Mucosa of stomach (tissue), 1 donor: ENCODE measurements around the gene DCX.
"Not testable (repeated sequence)": the region's sequence is repeated elsewhere in the genome, so short reads cannot be mapped to it uniquely, and the experiment has no call there.

Experiments used
- H3K27me3 ChIP-seq: one replicate; pipeline ENCODE4 v1.7.0; 2013; ENCODE audit warnings: mild to moderate bottlenecking, low read length; ENCODE audit not compliant: control insufficient read depth, insufficient read depth
- H3K36me3 ChIP-seq: one replicate; pipeline ENCODE4 v1.7.0; 2013; ENCODE audit warnings: low read length; ENCODE audit not compliant: control insufficient read depth, insufficient read depth
- H3K4me1 ChIP-seq: one replicate; pipeline ENCODE4 v1.7.0; 2013; ENCODE audit warnings: mild to moderate bottlenecking, low read length; ENCODE audit not compliant: control insufficient read depth, insufficient read depth
- H3K4me3 ChIP-seq: one replicate; pipeline ENCODE4 v1.7.0; 2013; ENCODE audit warnings: low read length
- H3K9ac ChIP-seq: one replicate; pipeline ENCODE4 v1.7.0; 2013; ENCODE audit warnings: mild to moderate bottlenecking, low read length, moderate library complexity
- H3K9me3 ChIP-seq: one replicate; pipeline ENCODE4 v1.7.0; 2013; ENCODE audit warnings: mild to moderate bottlenecking, low read length, moderate library complexity; ENCODE audit not compliant: control insufficient read depth
- donor health status: Pancreatic carcinoma.

Gene DCX

DNA sequence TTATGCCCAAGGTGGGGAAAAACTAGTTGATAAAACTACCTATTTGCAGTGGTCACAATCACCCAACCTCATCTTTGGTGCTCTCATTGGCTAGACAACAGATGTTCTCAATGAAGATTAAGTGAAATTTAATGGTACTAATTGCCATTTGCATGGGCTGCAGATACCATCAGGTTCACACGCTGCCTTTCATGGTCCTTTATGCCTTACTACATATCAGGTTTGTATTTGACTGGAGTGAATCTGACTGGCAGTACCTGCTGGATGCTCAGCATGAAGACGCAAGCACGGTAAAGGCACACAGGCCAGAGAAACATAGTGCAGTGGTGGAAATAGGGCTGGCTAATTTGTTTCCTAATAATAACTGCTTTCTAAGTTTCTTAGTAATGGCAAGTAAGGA lies 48.3 kb downstream of the DCX start:
- Histone ChIP-seq H3K27me3 (no peaks in the 10 kb centered on the region), H3K4me3 (no peak overlapping the region), H3K36me3 (no peaks in the 10 kb centered on the region), H3K9ac (no peak overlapping the region), H3K4me1 (no peaks in the 10 kb centered on the region), H3K9me3 (no peaks in the 10 kb centered on the region)

DNA sequence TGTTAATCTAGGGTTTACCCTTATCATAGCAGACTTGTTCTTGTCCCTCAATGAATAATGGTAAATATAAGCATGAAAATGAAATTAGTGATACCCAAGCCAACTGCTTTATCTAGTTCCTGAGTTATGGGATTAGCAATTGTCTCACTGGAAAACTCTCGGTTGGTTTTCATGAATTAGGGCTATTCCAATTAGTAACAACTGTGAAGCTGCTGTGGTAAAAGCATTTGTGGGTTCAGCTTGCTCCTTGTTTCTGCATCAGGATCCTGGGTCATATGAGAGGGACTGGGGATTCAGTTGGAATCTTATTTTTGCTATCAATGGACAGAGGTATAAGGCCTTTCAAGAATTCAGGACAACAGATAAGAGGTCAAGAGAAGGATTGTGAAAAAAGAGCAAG lies 50.2 kb downstream of the DCX start:
- no peak overlapping the region for H3K9ac ChIP-seq
- no peaks in the 10 kb centered on the region for H3K27me3 ChIP-seq
- no peaks in the 10 kb centered on the region for H3K9me3 ChIP-seq
- H3K4me1 ChIP-seq: no peaks in the 10 kb centered on the region
- no peaks in the 10 kb centered on the region for H3K36me3 ChIP-seq
- H3K4me3 ChIP-seq: no peak overlapping the region

GRCh38 chrX:111360839-111361238 lies 51.2 kb downstream of the DCX start:
- Histone ChIP-seq H3K9ac (no peak overlapping the region), H3K27me3 (no peaks in the 10 kb centered on the region), H3K4me1 (no peaks in the 10 kb centered on the region), H3K4me3 (no peak overlapping the region), H3K36me3 (no peaks in the 10 kb centered on the region), H3K9me3 (no peaks in the 10 kb centered on the region)

DNA sequence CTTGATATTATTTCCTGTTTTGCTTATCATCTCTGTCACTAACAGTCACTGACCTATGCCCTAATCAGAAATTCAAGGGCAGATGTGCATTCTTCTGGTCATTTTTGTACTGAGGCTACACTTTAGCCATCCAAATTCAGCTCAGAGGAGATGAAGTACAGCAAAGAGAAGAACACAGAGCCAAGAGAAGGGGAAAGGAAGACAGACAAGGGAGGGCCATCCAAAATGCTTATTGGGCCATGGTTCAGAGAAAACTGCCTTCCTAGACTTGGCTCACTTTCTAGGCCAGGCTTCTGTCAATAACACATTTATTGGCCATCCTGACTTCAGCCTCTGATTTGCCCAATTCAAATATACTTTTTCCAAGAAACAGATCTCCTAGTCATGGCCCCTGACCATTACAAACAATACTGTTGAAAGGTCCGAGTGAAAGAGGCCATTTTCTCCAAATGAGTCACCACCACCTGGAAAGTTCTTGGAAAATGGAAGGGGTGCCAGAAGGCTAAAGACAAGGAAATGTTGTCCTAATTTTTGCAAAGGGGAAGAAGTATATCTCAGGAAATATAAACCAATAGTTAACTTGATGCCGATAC lies 56.4 kb downstream of the DCX start:
- no peak overlapping the region for H3K9ac ChIP-seq
- no peaks in the 10 kb centered on the region for H3K9me3 ChIP-seq
- H3K4me3 ChIP-seq: no peak overlapping the region
- no peaks in the 10 kb centered on the region for H3K36me3 ChIP-seq
- no peaks in the 10 kb centered on the region for H3K27me3 ChIP-seq
- H3K4me1 ChIP-seq: peaks cover 10% of the 10 kb centered on the region

DNA sequence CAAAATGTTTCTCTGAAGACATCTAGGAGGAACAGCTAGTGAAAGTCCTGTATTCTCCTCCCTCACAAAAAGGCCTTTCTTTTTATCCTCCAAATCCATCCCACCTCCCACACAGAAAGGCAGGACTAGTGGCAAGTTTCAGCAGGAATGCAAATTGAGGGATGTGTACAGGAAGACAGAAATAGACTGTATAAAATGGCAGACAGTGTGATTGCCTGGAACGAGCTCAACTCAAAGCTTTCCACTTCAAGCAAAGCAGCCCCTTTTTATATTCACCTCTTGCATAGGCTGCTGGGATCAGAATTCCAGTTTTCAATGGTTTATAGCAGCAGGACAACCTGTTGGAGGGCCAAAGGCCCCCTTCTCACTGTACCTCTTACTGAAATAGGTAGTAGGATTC lies 57.5 kb downstream of the DCX start:
- H3K4me3 ChIP-seq: no peak overlapping the region
- peaks cover 10% of the 10 kb centered on the region for H3K4me1 ChIP-seq
- H3K9ac ChIP-seq: no peak overlapping the region
- no peaks in the 10 kb centered on the region for H3K9me3 ChIP-seq
- no peaks in the 10 kb centered on the region for H3K36me3 ChIP-seq
- no peaks in the 10 kb centered on the region for H3K27me3 ChIP-seq

DNA sequence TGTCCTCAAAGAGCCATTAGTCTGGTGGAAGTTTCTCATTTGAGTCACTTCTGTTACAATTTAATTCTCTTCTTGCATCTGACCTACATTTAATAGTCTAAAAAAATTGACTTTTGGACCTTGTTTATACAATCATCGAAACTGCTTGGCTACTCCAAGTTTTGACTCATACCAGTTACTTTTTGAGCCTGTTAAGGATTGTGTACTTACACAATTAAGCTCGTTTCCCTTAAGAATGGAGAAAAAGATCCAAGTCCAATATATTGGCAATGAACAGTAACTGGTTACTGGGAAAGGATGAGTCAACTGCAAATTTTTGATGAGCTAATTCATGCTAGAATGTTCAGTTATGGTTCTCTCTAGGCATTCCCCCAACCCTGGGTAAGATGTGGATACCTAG lies 58.2 kb downstream of the DCX start:
- Histone ChIP-seq H3K9me3 (no peaks in the 10 kb centered on the region), H3K4me1 (peaks cover 10% of the 10 kb centered on the region), H3K9ac (no peak overlapping the region), H3K27me3 (no peaks in the 10 kb centered on the region), H3K4me3 (no peak overlapping the region), H3K36me3 (no peaks in the 10 kb centered on the region)

DNA sequence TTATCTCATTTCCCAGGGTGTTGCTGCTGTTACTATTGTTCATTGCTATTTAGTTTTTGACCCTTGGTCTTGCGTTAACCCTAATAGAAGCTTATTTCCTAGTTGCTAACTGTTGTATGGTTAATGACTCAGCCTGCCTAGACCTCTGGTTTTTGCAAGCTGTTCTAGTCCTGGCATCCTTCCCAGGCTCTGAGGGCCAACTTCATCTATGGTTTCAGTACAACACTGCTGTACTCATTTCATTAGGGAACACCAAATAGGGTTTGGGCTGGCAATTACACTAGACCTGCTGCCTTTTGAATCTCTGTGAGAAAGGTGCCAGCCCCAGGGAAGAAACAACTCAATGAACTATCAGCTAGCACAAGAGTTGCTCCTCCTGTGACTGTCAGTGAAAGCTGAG lies 59.6 kb downstream of the DCX start:
- Histone ChIP-seq H3K9me3 (no peaks in the 10 kb centered on the region), H3K27me3 (no peaks in the 10 kb centered on the region), H3K36me3 (no peaks in the 10 kb centered on the region), H3K9ac (no peak overlapping the region), H3K4me1 (peaks cover 10% of the 10 kb centered on the region), H3K4me3 (no peak overlapping the region)

- peaks cover 10% of the 10 kb centered on the region for H3K4me1 ChIP-seq
- no peaks in the 10 kb centered on the region for H3K36me3 ChIP-seq
- H3K4me3 ChIP-seq: no peak overlapping the region
- H3K9ac ChIP-seq: no peak overlapping the region
- no peaks in the 10 kb centered on the region for H3K27me3 ChIP-seq
- no peaks in the 10 kb centered on the region for H3K9me3 ChIP-seq
Measured at GRCh38 chrX:111349934-111350333, 62.1 kb downstream of the DCX start.

- Histone ChIP-seq H3K9ac (no peak overlapping the region), H3K4me3 (no peak overlapping the region), H3K9me3 (no peaks in the 10 kb centered on the region), H3K36me3 (no peaks in the 10 kb centered on the region), H3K4me1 (peaks cover 10% of the 10 kb centered on the region), H3K27me3 (no peaks in the 10 kb centered on the region)
Measured at GRCh38 chrX:111349101-111349500, 62.9 kb downstream of the DCX start.

- Histone ChIP-seq H3K9ac (no peak overlapping the region), H3K36me3 (no peaks in the 10 kb centered on the region), H3K27me3 (no peaks in the 10 kb centered on the region), H3K4me3 (no peak overlapping the region), H3K9me3 (no peaks in the 10 kb centered on the region), H3K4me1 (peaks cover 10% of the 10 kb centered on the region)
Measured at GRCh38 chrX:111348429-111348828, 63.6 kb downstream of the DCX start.

DNA sequence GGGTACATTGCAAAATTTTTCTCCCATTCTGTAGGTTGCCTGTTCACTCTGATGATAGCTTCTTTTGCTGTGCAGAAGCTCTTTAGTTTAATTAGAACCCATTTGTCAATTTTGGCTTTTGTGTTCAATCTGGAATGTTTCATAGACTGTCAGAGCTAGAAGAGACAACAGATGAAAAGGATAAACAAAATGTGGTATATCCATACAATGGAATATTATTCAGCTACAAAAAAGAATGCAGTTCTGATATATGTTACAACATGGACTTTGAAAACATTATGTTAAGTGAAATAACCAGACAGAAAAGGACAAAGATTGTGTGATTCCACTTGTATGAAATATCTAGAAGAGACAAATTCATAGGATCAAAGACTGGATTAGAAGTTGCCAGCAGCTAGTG lies 65.8 kb downstream of the DCX start:
- not testable (repeated sequence) for H3K9me3 ChIP-seq, H3K9ac ChIP-seq, H3K4me1 ChIP-seq, H3K4me3 ChIP-seq, H3K36me3 ChIP-seq, H3K27me3 ChIP-seq

GRCh38 chrX:111340054-111340453 lies 71.9 kb downstream of the DCX start:
- Histone ChIP-seq H3K4me3 (no peak overlapping the region), H3K9me3 (no peaks in the 10 kb centered on the region), H3K4me1 (no peaks in the 10 kb centered on the region), H3K9ac (no peak overlapping the region), H3K36me3 (no peaks in the 10 kb centered on the region), H3K27me3 (no peaks in the 10 kb centered on the region)

GRCh38 chrX:111339212-111339611 lies 72.8 kb downstream of the DCX start:
- Histone ChIP-seq H3K36me3 (no peaks in the 10 kb centered on the region), H3K4me1 (no peaks in the 10 kb centered on the region), H3K27me3 (no peaks in the 10 kb centered on the region)

More at GRCh38 chrX:111339212-111339611, 72.8 kb downstream of the DCX start:
- Histone ChIP-seq H3K9me3 (no peaks in the 10 kb centered on the region), H3K9ac (no peak overlapping the region), H3K4me3 (no peak overlapping the region)
